ENCODE measurements around the gene SCUBE1.

- TF ChIP-seq CTCF (IDR thresholded peaks at IDR 0.05) (no peak), EZH2 (IDR thresholded peaks at IDR 0.05) (no peak), EZH2phosphoT487 (IDR thresholded peaks at IDR 0.05) (no peak)
Observed at GRCh38 chr22:43171019-43171491, 172.1 kb downstream of the SCUBE1 start.
